Activated T-cell treated with anti-CD3 and anti-CD28 coated beads for 24 hours (primary cell): ENCODE results near the gene GLRA1.
"Not testable (repeated sequence)": the region's sequence is repeated elsewhere in the genome, so short reads cannot be mapped to it uniquely, and the experiment has no call there.

ENCODE experiments used
- DNase-seq: peaks from one replicate; pipeline ENCODE4 v3.0.0-alpha.2; 2020; ENCODE audit warnings: low read depth

The GLRA1 gene

DNA sequence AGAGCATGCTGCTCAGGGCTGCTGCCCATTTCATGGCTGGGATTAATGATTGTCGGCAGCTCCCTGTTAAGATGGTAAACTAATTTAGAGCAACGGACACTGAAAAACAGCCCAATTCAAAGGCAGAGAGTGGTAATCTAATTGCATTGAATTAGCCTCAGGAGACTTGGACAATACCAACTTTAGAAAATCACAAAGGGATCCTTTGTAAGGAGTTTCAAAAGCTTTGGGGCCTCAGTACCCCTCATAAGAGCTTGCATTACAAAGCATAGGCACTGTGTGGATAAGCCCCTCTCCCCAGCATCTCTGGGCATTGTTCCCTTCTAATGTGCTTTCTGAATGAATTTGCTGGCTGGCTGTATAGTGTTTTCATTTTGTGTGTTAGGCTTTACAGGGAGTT, 6.7 kb downstream of the GLRA1 start:
- no peak for DNase-seq

GRCh38 chr5:151913425-151913824, 11.2 kb downstream of the GLRA1 start:
- DNase-seq: no peak

- no peak for DNase-seq
These were observed 12.3 kb downstream of the GLRA1 start for GRCh38 chr5:151912360-151912759.

GRCh38 chr5:151911011-151911410, 13.6 kb downstream of the GLRA1 start:
- DNase-seq: no peak

DNA sequence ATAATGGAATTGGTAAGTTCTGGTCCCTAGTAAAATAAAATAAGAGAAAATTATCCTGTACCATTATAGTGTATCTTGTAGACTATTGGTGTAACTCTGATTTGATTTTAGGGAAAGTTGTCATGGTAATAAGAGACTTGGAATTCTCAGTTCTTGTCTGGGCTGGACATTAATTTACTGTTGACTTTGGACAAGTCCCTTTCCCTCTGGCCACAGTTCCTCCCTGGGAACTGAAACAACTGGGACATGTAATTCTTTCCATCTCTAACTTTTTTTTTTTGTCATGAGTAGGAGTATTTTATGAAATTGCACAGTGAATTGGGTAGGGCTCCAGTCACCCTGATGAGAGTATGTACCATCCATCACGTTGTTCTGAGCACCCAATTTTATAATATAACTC, 15.0 kb downstream of the GLRA1 start:
- no peak for DNase-seq

DNA sequence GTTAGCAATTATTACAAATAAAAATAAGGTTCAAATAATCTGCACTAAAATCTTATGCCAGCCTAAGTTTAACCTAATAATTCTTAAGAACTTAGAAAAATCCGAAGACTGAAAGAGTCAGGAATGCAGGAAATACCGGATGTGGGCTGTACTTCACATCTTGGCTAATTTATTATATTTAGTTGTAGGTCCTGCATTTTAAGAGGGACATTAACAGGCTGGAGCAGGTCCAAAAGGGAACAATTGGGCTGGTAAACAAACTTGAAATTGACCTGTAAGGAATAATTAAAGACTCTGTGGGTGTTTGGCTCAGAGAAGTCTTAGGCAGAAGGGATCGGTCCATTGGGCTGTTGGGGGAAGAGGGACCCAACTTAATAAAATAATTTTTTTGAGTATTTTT, 18.4 kb downstream of the GLRA1 start:
- no peak for DNase-seq

DNA sequence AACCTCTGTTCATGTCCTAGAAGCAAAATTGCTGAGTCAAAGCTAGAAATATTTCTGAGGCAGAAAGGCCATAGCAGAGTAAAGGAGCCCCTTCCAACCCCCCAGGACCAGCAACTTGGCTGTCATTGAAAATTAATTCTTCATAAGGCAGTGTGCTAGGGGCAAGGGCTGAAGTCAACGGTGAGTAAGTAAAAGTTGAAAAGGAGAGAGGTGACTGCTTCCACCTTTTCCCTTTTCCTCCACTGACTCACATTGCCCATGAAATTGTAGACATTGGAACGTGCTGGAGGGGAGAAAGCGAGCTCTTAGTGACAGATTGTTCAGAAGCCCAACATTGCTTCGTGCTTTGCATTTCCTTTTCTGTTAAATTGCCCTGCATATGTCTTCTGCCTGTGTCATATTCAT, 19.1 kb downstream of the GLRA1 start:
- no peak for DNase-seq

GRCh38 chr5:151904909-151905308, 19.7 kb downstream of the GLRA1 start:
- DNase-seq: no peak

DNA sequence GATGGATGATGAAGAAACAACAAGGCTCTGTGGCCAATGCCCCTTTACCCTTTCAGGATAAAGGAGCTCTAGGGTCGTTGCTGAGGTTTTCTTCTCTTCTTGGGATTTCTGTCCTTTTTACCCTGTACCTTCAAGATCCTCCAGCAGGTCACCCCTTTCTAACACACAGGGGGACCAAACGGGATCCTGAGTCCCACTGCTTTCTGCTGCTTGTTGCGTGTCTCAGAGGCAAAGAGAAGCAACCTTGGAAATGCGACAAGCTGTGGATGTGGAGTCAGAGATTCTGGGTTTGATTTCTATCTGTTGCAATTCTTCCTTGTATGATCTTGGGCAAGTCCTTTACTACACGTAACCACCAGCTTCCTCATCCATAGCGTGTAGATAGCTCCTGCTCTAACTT, 20.5 kb downstream of the GLRA1 start:
- no peak for DNase-seq

DNA sequence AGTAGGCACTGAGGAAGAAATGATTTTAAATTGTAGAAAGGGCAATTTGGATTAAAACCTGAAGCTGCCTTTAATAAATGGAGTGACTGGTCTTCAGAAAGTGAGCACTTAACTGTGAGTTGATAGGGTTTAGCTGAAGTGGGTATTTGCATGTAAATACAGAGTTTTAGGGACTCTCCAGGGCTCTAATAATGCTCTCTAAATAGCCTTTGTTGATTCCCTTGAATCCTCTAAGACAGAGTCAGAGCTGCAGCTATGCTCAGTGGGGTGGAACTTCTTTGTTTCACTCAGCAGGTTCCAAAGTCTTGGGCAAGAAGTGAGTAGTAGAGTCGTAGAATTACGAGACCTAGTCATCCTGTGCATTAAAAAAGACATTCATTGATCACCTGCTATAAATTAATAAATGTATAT, 21.4 kb downstream of the GLRA1 start:
- no peak for DNase-seq

GRCh38 chr5:151902215-151902614, 22.4 kb downstream of the GLRA1 start:
- no peak for DNase-seq

DNA sequence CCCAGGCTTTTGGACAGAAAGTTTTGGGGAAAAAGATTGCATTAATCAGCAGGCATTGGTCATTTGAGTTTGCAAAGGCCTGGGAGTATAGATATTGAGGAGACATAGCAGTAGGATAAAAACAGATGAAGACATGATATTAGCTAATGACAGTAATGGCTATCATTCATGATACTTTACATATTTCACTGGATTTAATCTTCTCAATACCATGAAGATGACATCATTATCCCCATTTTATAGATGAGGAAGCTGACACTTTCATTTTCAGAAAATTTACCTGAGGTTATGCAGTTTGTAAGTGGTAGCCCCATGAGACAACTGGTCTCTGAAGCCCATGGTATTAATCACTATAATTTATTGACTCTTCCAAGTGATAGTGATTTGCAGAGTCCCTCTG, 23.0 kb downstream of the GLRA1 start:
- DNase-seq: no peak

DNA sequence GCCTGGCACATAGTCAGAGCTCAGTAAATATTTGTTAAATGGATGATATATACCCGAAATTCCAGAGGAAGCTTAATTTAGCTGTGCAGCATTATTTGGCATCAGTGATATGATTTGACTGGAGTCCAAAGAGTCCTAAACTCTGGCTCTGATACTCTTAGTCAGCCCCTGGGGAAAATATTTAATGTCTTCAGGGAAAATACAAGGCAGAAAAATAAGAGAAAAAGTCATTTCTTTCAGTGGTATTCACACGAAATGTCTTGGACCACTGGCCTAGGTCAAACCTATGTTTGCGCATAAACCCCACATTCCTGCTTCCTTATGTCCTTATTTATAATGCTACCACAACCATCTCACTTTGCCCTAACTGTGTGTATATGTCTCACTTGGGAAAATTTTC, 23.8 kb downstream of the GLRA1 start:
- DNase-seq: no peak

- DNase-seq: no peak
These were observed 25.3 kb downstream of the GLRA1 start for GRCh38 chr5:151899399-151899798.

DNA sequence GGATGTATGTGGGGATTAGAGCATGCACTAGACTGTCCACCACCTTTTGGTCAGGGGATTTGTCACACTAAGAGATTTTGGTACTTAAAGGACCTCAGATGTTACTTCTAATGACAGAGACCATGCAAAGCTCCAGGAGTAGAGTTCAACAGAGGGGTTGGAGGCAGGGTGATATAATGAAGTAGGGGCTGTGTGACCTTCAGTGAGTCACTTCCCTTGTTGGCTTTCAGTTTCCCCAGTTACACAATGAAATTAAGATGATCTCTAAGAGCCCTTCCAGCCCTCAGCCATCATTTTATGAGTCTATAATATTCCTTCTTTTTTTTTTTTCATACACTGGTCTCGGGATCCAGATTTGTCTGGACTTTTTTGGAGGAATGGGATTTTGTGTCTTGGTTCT, 26.8 kb downstream of the GLRA1 start:
- no peak for DNase-seq

- DNase-seq: no peak
These were observed 27.6 kb downstream of the GLRA1 start for GRCh38 chr5:151897020-151897552.

- no peak for DNase-seq
These were observed 28.5 kb downstream of the GLRA1 start for GRCh38 chr5:151896031-151896691.

DNA sequence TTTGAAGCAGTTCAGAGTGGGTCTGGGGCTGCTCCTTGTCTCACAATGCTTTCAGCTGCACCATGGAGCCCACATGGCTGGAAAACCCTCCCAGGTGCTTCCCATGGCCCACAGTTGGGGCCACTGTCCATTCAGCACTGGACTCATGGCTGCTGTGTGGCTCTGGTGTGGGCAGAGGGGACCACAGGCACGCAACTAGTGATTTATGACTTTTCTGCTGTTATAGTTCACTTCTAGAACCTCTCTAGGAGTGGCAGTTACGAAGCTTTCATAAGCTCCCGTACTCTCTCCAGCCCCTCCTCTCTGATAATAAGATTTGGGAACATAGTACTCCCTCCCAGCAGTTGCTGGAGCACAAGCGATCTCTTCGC, 29.0 kb downstream of the GLRA1 start:
- DNase-seq: no peak

DNA sequence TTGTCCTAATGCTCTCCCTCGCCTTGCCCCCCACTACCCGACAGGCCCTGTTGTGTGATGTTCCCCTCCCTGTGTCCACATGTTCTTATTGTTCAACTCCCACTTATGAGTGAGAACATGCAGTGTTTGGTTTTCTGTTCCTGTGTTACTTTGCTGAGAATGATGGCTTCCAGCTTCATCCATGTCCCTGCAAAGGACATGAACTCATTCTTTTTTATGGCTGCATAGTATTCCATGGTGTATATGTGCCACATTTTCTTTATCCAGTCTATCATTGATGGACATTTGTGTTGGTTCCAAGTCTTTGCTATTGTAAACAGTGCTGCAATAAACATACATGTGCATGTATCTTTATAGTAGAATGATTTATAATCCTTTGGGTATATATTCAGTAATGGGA, 31.2 kb downstream of the GLRA1 start:
- not testable (repeated sequence) for DNase-seq

DNA sequence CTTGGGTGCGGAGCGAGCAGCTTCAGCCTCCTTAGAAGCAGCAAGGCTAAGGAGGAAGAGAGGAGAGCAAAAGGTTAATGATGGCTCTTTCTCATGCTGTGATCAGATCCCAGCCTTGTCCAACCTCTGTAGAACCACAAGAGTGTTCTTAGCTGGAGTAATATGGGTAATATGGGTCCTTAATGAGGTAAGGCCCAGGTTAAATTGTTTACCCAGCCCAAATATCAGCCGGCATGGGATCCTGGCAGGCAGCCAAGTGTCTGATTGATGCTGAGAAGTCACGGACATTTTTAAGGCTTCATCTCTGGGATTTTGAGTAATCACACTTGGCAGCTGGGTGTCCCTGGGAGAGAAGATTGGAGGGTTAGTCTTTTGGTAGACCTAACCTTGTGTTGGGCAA, 32.3 kb downstream of the GLRA1 start:
- no peak for DNase-seq

DNA sequence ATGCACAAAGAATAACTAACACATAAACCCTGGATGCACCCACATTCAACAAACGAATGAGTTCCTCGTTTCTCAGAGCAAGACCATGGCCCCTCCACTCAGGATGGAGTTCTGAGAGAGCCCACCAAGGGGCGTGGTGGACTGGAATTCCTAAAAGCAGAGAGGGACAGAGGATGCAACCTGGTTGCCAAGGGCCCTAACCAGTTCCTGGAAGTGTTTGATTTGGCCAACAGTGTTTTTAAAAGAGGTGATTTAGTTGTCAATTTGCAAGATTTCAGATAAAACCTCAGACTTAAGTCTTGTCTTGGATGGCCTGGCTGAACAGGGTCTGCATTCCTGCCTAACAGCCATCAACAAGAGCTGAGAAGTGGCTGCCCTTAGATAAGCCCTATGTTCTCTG, 34.4 kb downstream of the GLRA1 start:
- no peak for DNase-seq

- no peak for DNase-seq
These were observed 35.0 kb downstream of the GLRA1 start for GRCh38 chr5:151889614-151890013.

- DNase-seq: no peak
These were observed 37.9 kb downstream of the GLRA1 start for GRCh38 chr5:151886546-151887275.
